Measurements from ENCODE around the gene FXYD4.

The FXYD4 gene

DNA sequence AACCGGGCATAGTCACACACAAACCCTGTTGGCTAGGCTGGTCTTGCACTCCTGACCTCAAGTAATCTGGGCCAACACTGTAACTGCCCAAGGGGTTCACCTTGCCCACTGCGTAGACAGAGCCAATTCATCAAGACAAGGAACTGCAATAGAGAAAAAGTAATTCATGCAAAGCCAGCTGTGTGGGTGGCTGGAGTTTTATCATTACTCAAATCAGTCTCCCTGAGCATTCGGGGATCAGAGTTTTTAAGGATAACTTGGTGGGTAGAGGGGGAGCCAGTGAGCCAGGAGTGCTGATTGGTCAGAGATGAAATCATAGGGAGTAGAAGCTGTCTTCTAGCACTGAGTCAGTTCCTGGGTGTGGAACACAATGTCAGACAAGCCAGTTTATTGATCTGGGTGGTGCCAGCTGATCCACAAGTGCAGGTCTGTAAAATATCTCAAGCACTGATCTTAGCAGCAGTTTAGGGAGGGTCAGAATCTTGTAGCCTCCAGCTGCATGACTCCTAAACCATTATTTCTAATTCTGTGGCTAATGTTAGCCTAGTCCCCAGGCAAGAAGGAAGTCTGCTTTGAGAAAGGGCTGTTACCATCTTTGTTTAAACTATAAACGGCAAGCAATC lies 15.6 kb upstream of the FXYD4 start:
- H3K9me3 ChIP-seq (ENCODE audit: insufficient read depth, low read length): no peaks in the 10 kb centered on the region
- H3K36me3 ChIP-seq (ENCODE audit: insufficient read depth, insufficient read length, low read length): no peaks in the 10 kb centered on the region
- H3K9ac ChIP-seq (ENCODE audit: insufficient read length, low read depth): no peak overlapping the region
- no peak overlapping the region for H3K4me3 ChIP-seq (ENCODE audit: insufficient read length, low read depth)
- TF ChIP-seq ZNF274 (IDR thresholded peaks at IDR 0.05; ENCODE audit: low read depth, low read length) (no peak), YY1 (IDR thresholded peaks at IDR 0.05; ENCODE audit: insufficient read depth, insufficient read length) (no peak), SUZ12 (IDR thresholded peaks at IDR 0.05; ENCODE audit: extremely low read depth, insufficient read depth, insufficient read length) (no peak)
- no peak for DNase-seq (ENCODE audit: low read depth, low spot score)
- peaks cover 3% of the 10 kb centered on the region for H3K4me1 ChIP-seq (ENCODE audit: insufficient read depth, insufficient read length)
- H3K27me3 ChIP-seq (ENCODE audit: insufficient read depth, insufficient read length): no peaks in the 10 kb centered on the region

DNA sequence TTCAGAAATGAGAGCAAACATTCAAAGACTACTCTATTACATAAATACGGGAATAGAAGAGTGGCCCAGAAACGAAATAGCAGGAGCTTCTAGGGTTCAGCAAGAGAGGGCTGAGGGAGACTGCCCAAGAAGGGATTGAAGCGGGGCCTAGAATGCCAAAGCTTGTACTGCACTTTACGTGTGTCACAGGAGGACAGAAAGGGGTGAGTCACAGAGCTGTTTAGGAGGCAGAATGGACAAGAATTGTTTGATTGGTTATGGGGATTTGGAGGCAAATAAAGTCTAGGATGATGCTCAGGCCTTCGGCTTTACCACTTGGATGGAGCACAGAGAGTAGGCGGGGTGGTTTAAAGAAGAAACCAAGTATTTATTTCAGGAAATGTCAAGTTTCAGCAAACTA lies 11.3 kb upstream of the FXYD4 start:
- no peak for DNase-seq (ENCODE audit: low read depth, low spot score)
- no peaks in the 10 kb centered on the region for H3K36me3 ChIP-seq (ENCODE audit: insufficient read depth, insufficient read length, low read length)
- H3K4me3 ChIP-seq (ENCODE audit: insufficient read length, low read depth): no peak overlapping the region
- H3K27me3 ChIP-seq (ENCODE audit: insufficient read depth, insufficient read length): no peaks in the 10 kb centered on the region
- peaks cover 4% of the 10 kb centered on the region for H3K4me1 ChIP-seq (ENCODE audit: insufficient read depth, insufficient read length)
- TF ChIP-seq SUZ12 (IDR thresholded peaks at IDR 0.05; ENCODE audit: extremely low read depth, insufficient read depth, insufficient read length) (no peak), ZNF274 (IDR thresholded peaks at IDR 0.05; ENCODE audit: low read depth, low read length) (no peak), YY1 (IDR thresholded peaks at IDR 0.05; ENCODE audit: insufficient read depth, insufficient read length) (no peak)
- H3K9me3 ChIP-seq (ENCODE audit: insufficient read depth, low read length): no peaks in the 10 kb centered on the region
- H3K9ac ChIP-seq (ENCODE audit: insufficient read length, low read depth): no peak overlapping the region

GRCh38 chr10:43361547-43362190 lies 9.8 kb upstream of the FXYD4 start:
- Histone ChIP-seq H3K9me3 (ENCODE audit: insufficient read depth, low read length) (no peaks in the 10 kb centered on the region), H3K4me3 (ENCODE audit: insufficient read length, low read depth) (no peak overlapping the region), H3K4me1 (ENCODE audit: insufficient read depth, insufficient read length) (peaks cover 2% of the 10 kb centered on the region), H3K27me3 (ENCODE audit: insufficient read depth, insufficient read length) (no peaks in the 10 kb centered on the region), H3K9ac (ENCODE audit: insufficient read length, low read depth) (no peak overlapping the region), H3K36me3 (ENCODE audit: insufficient read depth, insufficient read length, low read length) (no peaks in the 10 kb centered on the region)
- TF ChIP-seq ZNF274 (IDR thresholded peaks at IDR 0.05; ENCODE audit: low read depth, low read length) (no peak), YY1 (IDR thresholded peaks at IDR 0.05; ENCODE audit: insufficient read depth, insufficient read length) (no peak), SUZ12 (IDR thresholded peaks at IDR 0.05; ENCODE audit: extremely low read depth, insufficient read depth, insufficient read length) (no peak)
- DNase-seq (ENCODE audit: low read depth, low spot score): no peak

DNA sequence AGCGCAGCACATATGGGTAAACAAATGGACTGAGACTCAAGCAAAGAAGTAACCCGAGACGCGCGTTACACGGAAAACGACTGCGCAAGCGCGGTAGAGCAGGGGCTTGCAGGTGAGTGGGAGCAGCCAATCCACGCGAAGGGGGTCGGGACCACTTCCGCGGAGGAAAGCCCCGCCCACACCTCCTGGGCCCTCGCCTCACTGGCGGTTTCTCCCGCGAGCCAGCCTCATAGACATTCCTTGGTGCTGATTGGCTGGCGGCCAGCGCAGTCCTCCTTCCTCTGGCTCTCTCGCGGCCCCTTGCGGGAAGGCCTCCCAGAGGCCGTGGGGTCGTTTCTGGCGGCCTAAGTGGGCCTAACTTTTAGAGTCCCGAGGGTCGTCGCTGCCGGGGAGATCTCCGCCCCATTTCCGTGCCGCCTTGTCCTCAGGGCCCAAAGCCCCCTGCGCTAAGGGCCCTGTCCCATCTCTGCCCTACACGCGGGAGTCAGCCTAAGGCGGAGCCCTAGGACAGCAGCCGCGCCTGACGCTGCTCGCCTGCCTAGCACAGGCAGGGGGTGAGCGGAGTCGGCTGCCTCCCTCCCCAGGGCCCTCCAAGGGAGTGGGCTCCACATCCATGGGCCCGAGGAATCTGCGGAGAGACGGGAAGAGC lies 9.1 kb upstream of the FXYD4 start:
- no peak overlapping the region for H3K4me3 ChIP-seq (ENCODE audit: insufficient read length, low read depth)
- peaks cover 2% of the 10 kb centered on the region for H3K4me1 ChIP-seq (ENCODE audit: insufficient read depth, insufficient read length)
- H3K9ac ChIP-seq (ENCODE audit: insufficient read length, low read depth): no peak overlapping the region
- H3K27me3 ChIP-seq (ENCODE audit: insufficient read depth, insufficient read length): no peaks in the 10 kb centered on the region
- TF ChIP-seq YY1 (IDR thresholded peaks at IDR 0.05; ENCODE audit: insufficient read depth, insufficient read length) (no peak), ZNF274 (IDR thresholded peaks at IDR 0.05; ENCODE audit: low read depth, low read length) (no peak), SUZ12 (IDR thresholded peaks at IDR 0.05; ENCODE audit: extremely low read depth, insufficient read depth, insufficient read length) (no peak)
- no peaks in the 10 kb centered on the region for H3K9me3 ChIP-seq (ENCODE audit: insufficient read depth, low read length)
- no peak for DNase-seq (ENCODE audit: low read depth, low spot score)
- H3K36me3 ChIP-seq (ENCODE audit: insufficient read depth, insufficient read length, low read length): no peaks in the 10 kb centered on the region

DNA sequence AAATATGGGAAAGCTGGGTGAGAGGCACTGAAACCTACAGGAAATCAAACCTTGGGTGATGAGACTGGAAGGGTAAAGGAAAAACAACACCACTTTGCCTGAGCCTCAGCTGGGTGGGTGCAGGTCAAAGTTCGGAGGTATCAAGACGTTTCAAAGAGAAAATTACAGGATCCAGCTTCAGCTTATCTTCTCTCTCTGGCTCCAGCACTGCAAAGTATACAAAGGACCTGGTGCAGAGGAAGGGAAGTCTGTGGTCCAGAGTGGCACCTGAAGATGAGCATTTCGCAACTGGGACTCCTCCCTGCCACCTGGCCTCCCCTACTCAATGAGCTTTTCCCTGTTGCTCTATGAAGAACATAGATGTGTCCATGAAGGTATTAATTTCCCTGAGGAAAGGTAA lies 6.4 kb upstream of the FXYD4 start:
- no peaks in the 10 kb centered on the region for H3K36me3 ChIP-seq (ENCODE audit: insufficient read depth, insufficient read length, low read length)
- peaks cover 2% of the 10 kb centered on the region for H3K4me1 ChIP-seq (ENCODE audit: insufficient read depth, insufficient read length)
- no peak for DNase-seq (ENCODE audit: low read depth, low spot score)
- no peak for TF ChIP-seq SUZ12 (IDR thresholded peaks at IDR 0.05; ENCODE audit: extremely low read depth, insufficient read depth, insufficient read length)
- TF ChIP-seq ZNF274 (IDR thresholded peaks at IDR 0.05; ENCODE audit: low read depth, low read length): no peak
- TF ChIP-seq YY1 (IDR thresholded peaks at IDR 0.05; ENCODE audit: insufficient read depth, insufficient read length): no peak
- no peak overlapping the region for H3K4me3 ChIP-seq (ENCODE audit: insufficient read length, low read depth)
- no peaks in the 10 kb centered on the region for H3K9me3 ChIP-seq (ENCODE audit: insufficient read depth, low read length)
- H3K27me3 ChIP-seq (ENCODE audit: insufficient read depth, insufficient read length): no peaks in the 10 kb centered on the region
- no peak overlapping the region for H3K9ac ChIP-seq (ENCODE audit: insufficient read length, low read depth)

GRCh38 chr10:43369921-43370320 lies 1.5 kb upstream of the FXYD4 start:
- H3K9ac ChIP-seq (ENCODE audit: insufficient read length, low read depth): no peak overlapping the region
- H3K36me3 ChIP-seq (ENCODE audit: insufficient read depth, insufficient read length, low read length): no peaks in the 10 kb centered on the region
- H3K9me3 ChIP-seq (ENCODE audit: insufficient read depth, low read length): no peaks in the 10 kb centered on the region
- DNase-seq (ENCODE audit: low read depth, low spot score): no peak
- TF ChIP-seq YY1 (IDR thresholded peaks at IDR 0.05; ENCODE audit: insufficient read depth, insufficient read length) (no peak), SUZ12 (IDR thresholded peaks at IDR 0.05; ENCODE audit: extremely low read depth, insufficient read depth, insufficient read length) (no peak), ZNF274 (IDR thresholded peaks at IDR 0.05; ENCODE audit: low read depth, low read length) (no peak)
- no peak overlapping the region for H3K4me3 ChIP-seq (ENCODE audit: insufficient read length, low read depth)
- H3K27me3 ChIP-seq (ENCODE audit: insufficient read depth, insufficient read length): no peaks in the 10 kb centered on the region
- peaks cover 10% of the 10 kb centered on the region for H3K4me1 ChIP-seq (ENCODE audit: insufficient read depth, insufficient read length)

- Histone ChIP-seq H3K36me3 (ENCODE audit: insufficient read depth, insufficient read length, low read length) (no peaks in the 10 kb centered on the region), H3K9me3 (ENCODE audit: insufficient read depth, low read length) (no peaks in the 10 kb centered on the region), H3K27me3 (ENCODE audit: insufficient read depth, insufficient read length) (no peaks in the 10 kb centered on the region), H3K4me3 (ENCODE audit: insufficient read length, low read depth) (no peak overlapping the region), H3K4me1 (ENCODE audit: insufficient read depth, insufficient read length) (peaks cover 12% of the 10 kb centered on the region), H3K9ac (ENCODE audit: insufficient read length, low read depth) (no peak overlapping the region)
- DNase-seq (ENCODE audit: low read depth, low spot score): no peak
- TF ChIP-seq YY1 (IDR thresholded peaks at IDR 0.05; ENCODE audit: insufficient read depth, insufficient read length) (no peak), ZNF274 (IDR thresholded peaks at IDR 0.05; ENCODE audit: low read depth, low read length) (no peak), SUZ12 (IDR thresholded peaks at IDR 0.05; ENCODE audit: extremely low read depth, insufficient read depth, insufficient read length) (no peak)
Observed at GRCh38 chr10:43370671-43371215, 693 bp upstream of the FXYD4 start.

Measured in NT2/D1 (cell line).